ENCODE results near the gene NKPD1.
A peak's percentile ranks its signal among the peaks of the same experiment; 100 is the strongest.

Gene NKPD1, protein sequence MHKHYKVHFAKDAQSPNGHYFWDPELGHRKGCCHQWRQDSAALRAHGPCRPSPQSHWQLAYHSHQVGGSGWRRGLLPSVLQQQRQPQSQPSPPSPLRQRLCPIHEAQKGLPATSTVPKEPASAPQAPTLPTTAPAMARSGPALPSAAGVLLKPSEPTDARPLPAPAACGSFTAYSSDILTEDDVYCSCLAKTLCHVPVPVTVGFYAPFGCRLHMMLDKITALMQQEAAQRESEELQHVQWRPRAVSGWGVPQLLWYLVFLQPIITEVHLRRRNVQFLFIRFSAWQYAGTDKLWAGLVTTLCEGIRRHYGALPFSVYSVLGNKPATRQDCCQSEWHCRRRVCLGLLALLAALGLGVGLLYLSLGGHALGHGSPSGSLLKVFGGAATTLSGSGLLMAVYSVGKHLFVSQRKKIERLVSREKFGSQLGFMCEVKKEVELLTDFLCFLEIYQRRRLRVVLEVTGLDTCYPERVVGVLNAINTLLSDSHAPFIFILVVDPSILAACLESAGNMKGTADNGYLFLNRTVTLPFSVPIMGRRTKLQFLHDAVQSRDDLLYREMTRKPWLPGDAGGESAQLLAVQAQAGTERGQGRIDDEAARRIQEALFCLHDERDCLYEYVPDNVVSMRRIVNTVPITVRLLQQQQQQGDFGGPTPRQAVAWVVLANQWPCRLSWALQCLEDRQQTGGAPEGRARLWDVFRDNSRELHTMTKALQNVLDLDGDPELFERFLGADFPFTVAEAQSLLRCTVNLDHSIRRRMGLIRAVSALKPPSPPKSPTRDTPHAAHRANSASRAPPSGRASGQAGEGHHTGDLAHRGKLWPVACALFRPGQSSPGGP

DNA sequence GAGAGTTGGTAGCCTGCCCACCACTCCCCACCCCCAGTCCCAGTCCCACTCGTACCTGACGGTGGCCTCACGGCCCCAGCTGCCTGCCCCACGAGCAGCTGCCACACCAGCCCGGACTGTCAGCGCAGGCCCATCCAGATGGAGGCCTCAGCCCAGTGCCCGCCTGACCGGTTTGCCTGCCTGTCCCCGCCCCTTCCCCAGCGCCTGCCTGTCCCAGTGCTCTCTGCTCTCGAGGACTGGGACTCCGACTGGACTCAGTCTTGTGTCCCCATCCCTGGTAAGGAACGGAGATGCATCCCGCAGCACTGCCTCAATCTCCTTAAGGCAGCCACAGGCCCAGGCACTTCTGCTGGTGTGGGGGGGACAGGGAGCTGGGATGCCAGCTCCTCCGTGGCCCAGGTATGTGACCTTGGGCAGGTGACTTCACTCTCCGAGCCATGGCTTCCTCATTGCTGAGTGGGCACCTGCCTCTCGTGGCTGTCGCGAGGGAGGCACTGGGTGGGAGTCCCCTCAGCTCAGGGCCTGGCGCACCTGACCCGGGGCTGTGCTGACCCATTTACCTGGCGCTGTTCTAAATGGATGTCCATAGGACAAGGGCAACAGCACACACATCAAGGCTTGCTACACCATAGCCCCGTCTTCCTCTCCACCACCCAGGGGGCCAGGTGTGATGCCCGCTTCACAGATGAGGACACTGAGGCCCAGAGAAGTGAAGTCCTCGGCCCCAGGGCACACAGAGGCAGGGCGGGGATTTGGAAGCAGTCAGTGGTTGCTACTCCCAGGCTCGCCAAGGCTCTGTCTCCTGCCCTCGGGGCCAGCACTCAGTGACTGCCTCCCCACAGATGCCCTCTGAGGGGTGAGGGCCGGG, at the start of gene NKPD1:
TSS of gene NKPD1 (minus strand) at position 113 of the 868 bp plus-strand sequence. CDS start 832 bp downstream, outside the sequence.
- no peak for DNase-seq

GRCh38 chr19:45206328-45206727, 45.5 kb upstream of the NKPD1 start:
- DNase-seq, result no peak

DNA sequence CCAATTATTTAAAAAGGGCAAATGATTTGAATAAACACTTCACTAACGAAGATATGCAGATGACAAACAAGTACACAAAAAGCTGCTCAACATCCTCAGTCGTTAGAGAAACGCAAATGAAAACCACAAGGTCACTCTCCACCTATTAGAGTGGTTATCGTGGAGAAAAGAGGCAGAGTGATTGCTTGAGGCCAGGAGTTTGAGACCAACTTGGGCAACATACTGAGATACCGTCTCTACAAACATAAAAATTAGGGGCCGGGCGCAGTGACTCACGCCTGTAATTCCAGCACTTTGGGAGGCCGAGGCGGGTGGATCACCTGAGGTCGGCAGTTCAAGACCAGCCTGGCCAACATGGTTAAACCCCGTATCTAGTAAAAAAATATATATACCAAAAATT, 45.0 kb upstream of the NKPD1 start:
- no peak for DNase-seq

- no peak for DNase-seq
These were observed 41.9 kb upstream of the NKPD1 start for GRCh38 chr19:45202637-45203036.

- DNase-seq, result no peak
These were observed 39.8 kb upstream of the NKPD1 start for GRCh38 chr19:45200568-45200967.

DNA sequence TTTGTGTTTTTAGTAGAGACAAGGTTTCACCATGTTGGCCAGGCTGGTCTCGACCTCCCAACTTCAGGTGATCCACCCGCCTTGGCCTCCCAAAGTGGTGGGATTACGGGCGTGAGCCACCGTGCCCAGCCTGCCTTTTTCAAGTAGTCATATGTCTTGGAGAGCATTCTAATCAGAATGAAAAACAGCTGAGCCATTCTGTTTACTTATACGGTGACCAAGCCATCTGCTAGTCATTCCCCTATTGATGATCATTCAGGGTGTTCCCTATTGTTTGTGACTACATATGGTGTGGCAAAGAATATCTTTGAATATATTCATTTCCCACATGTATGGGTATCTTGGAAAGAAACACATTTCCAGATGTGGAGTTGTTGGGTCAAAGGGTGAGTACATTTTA, 35.0 kb upstream of the NKPD1 start:
- DNase-seq, result no peak

DNA sequence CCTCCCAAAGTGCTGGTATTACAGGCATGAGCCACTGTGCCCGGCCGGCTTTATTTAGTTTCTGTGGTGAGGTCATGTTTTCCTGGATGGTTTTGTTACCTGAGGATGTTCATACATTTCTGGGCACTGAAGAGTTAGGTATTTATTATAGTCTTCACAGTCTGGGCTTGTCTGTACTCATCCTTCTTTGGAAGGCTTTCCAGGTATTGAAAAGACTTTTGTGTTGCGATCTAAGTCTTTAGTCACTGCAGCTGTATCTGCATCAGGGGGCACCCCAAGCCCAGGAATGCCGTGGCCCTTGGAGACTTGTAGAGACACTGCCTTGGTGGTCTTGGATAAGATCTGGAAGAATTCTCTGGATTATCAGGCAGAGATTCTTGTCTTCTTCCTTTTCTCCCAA, 30.6 kb upstream of the NKPD1 start:
- no peak for DNase-seq

DNA sequence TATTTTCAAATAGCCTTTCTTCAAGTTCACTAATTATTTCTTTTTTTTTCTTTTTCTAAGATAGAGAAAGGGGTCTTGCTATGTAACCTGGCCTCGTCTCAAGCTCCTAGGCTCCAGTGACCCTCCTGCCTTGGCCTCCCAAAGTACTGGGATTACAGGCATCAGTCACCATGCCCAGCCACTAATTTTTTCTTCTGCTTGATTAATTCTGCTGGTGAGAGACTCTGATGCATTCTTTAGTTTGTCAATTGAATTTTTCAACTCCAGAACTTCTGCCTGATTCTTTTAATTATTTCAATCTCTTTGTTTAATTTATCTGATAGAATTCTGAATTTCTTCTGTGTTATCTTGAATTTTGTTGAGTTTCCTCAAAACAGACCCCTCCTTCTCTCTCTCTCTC, 29.2 kb upstream of the NKPD1 start:
- DNase-seq, result no peak

DNA sequence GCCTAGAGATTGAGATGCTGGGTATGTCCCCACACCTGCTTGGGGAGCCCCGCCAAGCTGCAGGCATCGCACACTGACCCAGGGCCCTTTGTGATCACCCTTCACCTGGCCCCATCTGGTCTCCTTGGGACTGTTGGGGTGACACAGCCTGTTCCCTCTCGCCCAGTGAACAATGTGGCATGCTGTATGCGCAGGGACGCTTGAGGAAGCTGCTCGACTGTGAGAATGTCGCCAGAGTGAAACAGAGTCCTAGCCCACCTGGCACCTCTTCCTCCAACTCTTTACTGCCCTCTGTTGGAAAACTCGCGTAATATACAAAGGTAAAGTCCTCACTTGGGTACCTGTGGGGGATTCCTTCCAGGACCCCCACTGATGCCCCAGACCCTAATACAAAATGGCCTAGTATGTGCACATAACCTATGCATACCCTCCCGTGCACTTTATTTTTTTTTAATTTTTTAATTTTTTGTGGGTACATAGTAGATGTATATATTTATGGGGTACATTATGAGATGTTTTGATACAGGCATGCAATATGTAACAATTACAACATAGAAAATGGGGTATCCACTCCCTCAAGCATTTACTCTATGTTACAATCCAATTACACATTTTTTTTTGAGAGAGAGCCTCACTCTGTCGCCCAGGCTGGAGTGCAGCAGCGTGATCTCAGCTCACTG, 26.8 kb upstream of the NKPD1 start:
- no peak for DNase-seq

DNA sequence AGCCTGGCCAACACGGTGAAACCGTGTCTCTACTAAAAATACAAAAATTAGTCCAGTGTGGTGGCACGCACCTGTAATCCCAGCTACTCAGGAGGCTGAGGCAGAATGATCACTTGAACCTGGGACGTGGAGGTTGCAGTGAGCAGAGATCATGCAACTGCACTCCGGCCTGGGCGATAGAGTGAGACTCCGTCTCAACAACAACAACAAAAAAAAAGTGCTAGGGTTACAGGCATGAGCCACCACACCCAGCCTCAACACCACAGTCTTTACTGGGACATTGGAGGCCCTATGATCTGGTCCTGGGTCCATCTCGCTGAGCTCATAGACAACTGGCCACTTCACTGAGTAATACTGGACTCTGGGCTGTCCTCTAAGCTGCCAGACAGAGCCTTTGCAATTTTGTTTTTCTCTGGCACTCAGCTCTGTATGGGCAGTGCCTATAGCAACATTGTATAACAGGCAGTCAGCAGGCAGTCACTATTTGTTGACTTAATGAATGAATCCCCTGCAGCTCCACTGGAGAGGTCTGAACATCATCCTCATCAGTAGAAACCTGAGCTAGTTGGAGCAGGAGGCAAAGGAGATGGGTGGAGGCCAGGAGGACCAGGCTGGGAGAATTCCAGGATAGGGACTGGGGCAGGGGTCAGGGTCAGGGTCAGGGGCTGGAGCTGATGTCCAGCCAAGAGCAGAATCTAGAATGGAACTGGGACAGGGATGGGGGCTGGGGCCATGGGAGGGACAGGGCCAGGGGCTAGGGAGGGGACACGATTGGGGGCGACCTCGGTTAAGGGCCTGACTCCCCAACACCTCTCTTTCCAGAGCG, 25.9 kb upstream of the NKPD1 start:
- DNase-seq, result no peak

GRCh38 chr19:45184115-45184514, 23.3 kb upstream of the NKPD1 start:
- no peak for DNase-seq

DNA sequence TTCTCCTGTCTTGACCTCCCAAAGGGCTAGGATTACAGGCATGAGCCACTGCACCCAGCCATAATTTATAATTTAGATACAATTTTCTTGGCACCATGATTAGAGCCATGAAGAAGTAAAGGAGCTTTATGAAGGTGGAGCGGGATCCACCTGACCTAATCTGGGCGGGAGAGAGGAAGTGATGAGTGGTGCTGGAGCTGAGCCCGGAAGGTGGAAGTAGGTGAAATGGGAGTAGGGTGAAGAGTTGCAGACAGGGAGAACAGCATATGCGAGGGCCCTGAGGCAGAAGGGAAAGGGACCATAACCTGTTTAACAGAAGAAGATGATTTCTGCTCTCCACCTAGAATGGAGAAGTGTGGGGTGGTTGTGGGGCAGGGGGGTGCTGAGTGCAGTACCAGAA, 22.0 kb upstream of the NKPD1 start:
- no peak for DNase-seq

GRCh38 chr19:45180936-45181335, 20.2 kb upstream of the NKPD1 start:
- DNase-seq, result no peak

- DNase-seq, result no peak
These were observed 19.1 kb upstream of the NKPD1 start for GRCh38 chr19:45179892-45180370.

DNA sequence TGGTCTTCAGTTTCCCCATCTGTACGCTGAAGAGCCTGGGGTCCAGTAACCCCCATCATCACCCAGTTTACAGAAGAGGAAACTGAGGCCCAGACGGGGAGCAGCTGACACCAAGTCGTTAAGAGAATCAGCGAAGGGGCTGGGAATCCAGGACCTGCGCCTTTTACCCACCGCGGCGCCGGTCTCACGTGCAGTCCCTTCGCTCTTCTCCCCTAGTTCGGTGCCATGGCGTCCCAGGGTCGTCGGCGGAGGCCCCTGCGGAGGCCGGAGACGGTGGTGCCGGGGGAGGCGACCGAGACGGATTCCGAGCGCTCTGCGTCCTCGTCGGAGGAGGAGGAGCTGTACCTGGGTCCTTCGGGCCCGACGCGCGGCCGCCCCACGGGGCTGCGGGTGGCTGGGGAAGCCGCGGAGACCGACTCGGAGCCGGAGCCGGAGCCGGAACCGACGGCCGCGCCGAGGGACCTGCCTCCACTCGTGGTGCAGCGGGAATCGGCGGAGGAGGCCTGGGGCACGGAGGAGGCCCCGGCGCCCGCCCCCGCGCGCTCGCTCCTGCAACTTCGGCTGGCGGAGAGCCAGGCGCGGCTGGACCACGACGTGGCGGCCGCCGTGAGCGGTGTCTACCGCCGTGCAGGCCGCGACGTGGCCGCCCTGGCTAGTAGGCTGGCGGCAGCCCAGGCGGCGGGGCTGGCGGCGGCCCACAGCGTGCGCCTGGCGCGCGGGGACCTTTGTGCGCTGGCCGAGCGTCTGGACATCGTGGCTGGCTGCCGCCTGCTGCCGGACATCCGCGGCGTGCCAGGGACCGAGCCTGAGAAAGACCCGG, 18.5 kb upstream of the NKPD1 start:
- peak; percentile 36 for DNase-seq

DNA sequence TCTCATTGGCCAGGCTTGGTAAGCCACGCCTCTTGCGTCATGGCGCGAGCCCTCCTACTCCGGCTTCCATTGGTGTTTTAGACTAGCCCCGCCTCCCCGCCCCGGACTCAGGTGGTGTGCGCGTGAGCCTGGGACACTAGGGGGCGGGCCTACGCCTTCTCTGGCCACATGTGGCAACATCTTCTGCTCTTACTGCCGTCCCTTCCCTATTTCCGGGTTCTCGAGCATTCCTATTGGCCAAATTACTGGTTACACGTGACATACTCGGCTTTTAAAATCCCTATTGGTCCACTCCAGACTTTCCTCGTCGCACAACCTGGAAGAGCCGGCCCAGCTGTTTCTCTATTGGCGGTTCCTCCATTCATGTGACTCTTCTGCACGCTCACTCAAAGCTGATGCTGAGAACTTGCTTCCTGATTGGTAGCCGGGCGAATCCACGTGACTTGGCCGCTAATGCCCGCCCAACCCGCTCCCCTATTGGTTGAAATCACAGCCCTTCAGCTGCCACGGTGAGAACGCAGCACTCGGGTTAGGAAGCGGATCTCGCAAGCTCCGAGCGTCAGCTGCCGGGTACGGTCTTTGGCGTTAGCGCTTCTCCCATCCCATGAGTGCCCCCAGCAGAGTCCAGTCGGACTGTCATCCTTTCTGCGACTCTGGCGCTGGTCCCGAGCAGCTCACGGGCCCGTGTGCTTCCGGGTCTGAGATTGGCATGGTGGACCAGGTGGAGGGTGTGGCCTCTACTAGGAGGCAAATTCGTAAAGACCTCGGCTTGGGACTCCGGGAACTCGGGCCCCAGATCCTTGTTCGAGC, 17.7 kb upstream of the NKPD1 start, which contains the start of gene BLOC1S3:
TSS of gene BLOC1S3 (plus strand) at position 523 of the 810 bp plus-strand sequence. CDS start 513 bp downstream, outside the sequence.
- DNase-seq, result peak; percentile 100

GRCh38 chr19:45177817-45178261, 17.1 kb upstream of the NKPD1 start, which contains the start of gene TRAPPC6A:
TSS of gene TRAPPC6A (minus strand) at chr19:45178237. CDS start at chr19:45178218, 19 bp downstream.
- no peak for DNase-seq

- DNase-seq, result no peak
These were observed 14.9 kb upstream of the NKPD1 start for GRCh38 chr19:45175515-45176345.
